Keratinocyte (primary cell): ENCODE measurements around the gene TYROBP.

Source experiments
- EZH2 ChIP-seq: IDR thresholded peaks from one replicate; pipeline ENCODE4 v1.6.1; 2012; ENCODE audit warnings: inconsistent platforms, mild to moderate bottlenecking, low read length, moderate library complexity
- TF ChIP-seq, protein P1 (sequence below), 3 experiments: IDR thresholded peaks in 1 of 3; conservative IDR thresholded peaks in 1 of 3; optimal IDR thresholded peaks in 1 of 3; 2 replicates in 2 of 3; 3 replicates in 1 of 3; pipeline versions ENCODE3 to v1.5.1; 2011; ENCODE audit warnings: low read length in 3 of 3, mild to moderate bottlenecking in 3 of 3, moderate library complexity in 2 of 3, control low read depth in 1 of 3, inconsistent platforms in 1 of 3; ENCODE audit not compliant: insufficient read depth in 2 of 3; ENCODE audit errors: extremely low read depth in 1 of 3

GRCh38 chr19:35894342-35894741 is 13.8 kb downstream of the TYROBP start:
- TF ChIP-seq, protein P1, sequence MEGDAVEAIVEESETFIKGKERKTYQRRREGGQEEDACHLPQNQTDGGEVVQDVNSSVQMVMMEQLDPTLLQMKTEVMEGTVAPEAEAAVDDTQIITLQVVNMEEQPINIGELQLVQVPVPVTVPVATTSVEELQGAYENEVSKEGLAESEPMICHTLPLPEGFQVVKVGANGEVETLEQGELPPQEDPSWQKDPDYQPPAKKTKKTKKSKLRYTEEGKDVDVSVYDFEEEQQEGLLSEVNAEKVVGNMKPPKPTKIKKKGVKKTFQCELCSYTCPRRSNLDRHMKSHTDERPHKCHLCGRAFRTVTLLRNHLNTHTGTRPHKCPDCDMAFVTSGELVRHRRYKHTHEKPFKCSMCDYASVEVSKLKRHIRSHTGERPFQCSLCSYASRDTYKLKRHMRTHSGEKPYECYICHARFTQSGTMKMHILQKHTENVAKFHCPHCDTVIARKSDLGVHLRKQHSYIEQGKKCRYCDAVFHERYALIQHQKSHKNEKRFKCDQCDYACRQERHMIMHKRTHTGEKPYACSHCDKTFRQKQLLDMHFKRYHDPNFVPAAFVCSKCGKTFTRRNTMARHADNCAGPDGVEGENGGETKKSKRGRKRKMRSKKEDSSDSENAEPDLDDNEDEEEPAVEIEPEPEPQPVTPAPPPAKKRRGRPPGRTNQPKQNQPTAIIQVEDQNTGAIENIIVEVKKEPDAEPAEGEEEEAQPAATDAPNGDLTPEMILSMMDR (optimal IDR thresholded peaks at IDR 0.05 in 1 of 3, IDR thresholded peaks at IDR 0.05 in 1 of 3, conservative IDR thresholded peaks at IDR 0.05 in 1 of 3; ENCODE audit: extremely low read depth in 1 of 3, insufficient read depth in 2 of 3, low read length in 3 of 3): no peak
- TF ChIP-seq EZH2: no peak
